H9 (cell line): ENCODE measurements around the gene PLCB1. TPM values are rescaled to one million over a fixed set of nuclear protein-coding genes. Genes with fewer than 3 reads are reported as not detected.

Experiments
- DNase-seq: peaks from one replicate; pipeline ENCODE4 v3.0.0-alpha.2; 2017
- H2AFZ ChIP-seq: one replicate; pipeline ENCODE4 v1.6.1; 2013; ENCODE audit warnings: mild to moderate bottlenecking, low read length, control low read depth, moderate library complexity
- H2AK5ac ChIP-seq: 2 replicates; pipeline ENCODE4 v1.6.1; 2013; ENCODE audit warnings: low read length, control low read depth, mixed read lengths; ENCODE audit not compliant: insufficient read length
- H2BK120ac ChIP-seq: one replicate; pipeline ENCODE4 v1.6.1; 2013; ENCODE audit warnings: low read depth, mild to moderate bottlenecking, low read length, control low read depth, inconsistent platforms; ENCODE audit not compliant: poor library complexity, severe bottlenecking
- H2BK12ac ChIP-seq: 2 replicates; pipeline ENCODE4 v1.6.1; 2013; ENCODE audit warnings: low read length, control low read depth, mixed read lengths, low read depth; ENCODE audit not compliant: insufficient read length
- H2BK15ac ChIP-seq: 2 replicates; pipeline ENCODE4 v1.6.1; 2013; ENCODE audit warnings: low read depth, low read length, control low read depth
- H2BK20ac ChIP-seq: one replicate; pipeline ENCODE4 v1.6.1; 2013; ENCODE audit warnings: low read depth, mild to moderate bottlenecking, low read length, control low read depth, inconsistent platforms; ENCODE audit not compliant: poor library complexity, severe bottlenecking
- H2BK5ac ChIP-seq: 2 replicates; pipeline ENCODE4 v1.6.1; 2013; ENCODE audit warnings: low read length, control low read depth, mixed read lengths; ENCODE audit not compliant: insufficient read length
- H3K14ac ChIP-seq: 2 replicates; pipeline ENCODE4 v1.6.1; 2013; ENCODE audit warnings: low read length, control low read depth; ENCODE audit not compliant: insufficient read depth
- H3K18ac ChIP-seq: 2 replicates; pipeline ENCODE4 v1.6.1; 2013; ENCODE audit warnings: low read depth, mild to moderate bottlenecking, mixed read lengths, low read length, control low read depth; ENCODE audit not compliant: insufficient read length
- H3K23ac ChIP-seq: 2 replicates; pipeline ENCODE4 v1.6.1; 2013; ENCODE audit warnings: low read length, control low read depth, mixed read lengths, low read depth; ENCODE audit not compliant: insufficient read length
- H3K23me2 ChIP-seq: 2 replicates; pipeline ENCODE4 v1.6.1; 2013; ENCODE audit warnings: low read depth, mild to moderate bottlenecking, mixed read lengths, low read length, control low read depth; ENCODE audit not compliant: insufficient read length, poor library complexity, severe bottlenecking
- H3K27ac ChIP-seq: 2 replicates; pipeline ENCODE4 v1.5.1; 2013; ENCODE audit warnings: low read length, control low read depth, mixed read lengths, low read depth; ENCODE audit not compliant: insufficient read length
- H3K27me3 ChIP-seq: 2 replicates; pipeline ENCODE4 v1.6.1; 2013; ENCODE audit warnings: low read length, control low read depth, inconsistent platforms; ENCODE audit not compliant: insufficient read depth
- H3K4ac ChIP-seq: 2 replicates; pipeline ENCODE4 v1.6.1; 2013; ENCODE audit warnings: low read depth, mild to moderate bottlenecking, control low read depth, inconsistent platforms, low read length, moderate library complexity
- H3K4me1 ChIP-seq: 2 replicates; pipeline ENCODE4 v1.6.1; 2013; ENCODE audit warnings: low read length, control low read depth, inconsistent platforms; ENCODE audit not compliant: insufficient read depth
- H3K4me2 ChIP-seq: 2 replicates; pipeline ENCODE4 v1.6.1; 2013; ENCODE audit warnings: low read length, control low read depth, mixed read lengths; ENCODE audit not compliant: insufficient read length, insufficient read depth
- H3K56ac ChIP-seq: 2 replicates; pipeline ENCODE4 v1.6.1; 2013; ENCODE audit warnings: low read depth, mild to moderate bottlenecking, mixed read lengths, low read length, control low read depth; ENCODE audit not compliant: insufficient read length
- H3K79me1 ChIP-seq: 2 replicates; pipeline ENCODE4 v1.6.1; 2013; ENCODE audit warnings: low read depth, mild to moderate bottlenecking, moderate library complexity, low read length, control low read depth, inconsistent platforms; ENCODE audit not compliant: insufficient read depth, poor library complexity, severe bottlenecking
- H3K79me2 ChIP-seq: 2 replicates; pipeline ENCODE4 v1.6.1; 2013; ENCODE audit warnings: low read length, control low read depth, inconsistent platforms; ENCODE audit not compliant: insufficient read depth
- H3K9ac ChIP-seq: 2 replicates; pipeline ENCODE4 v1.6.1; 2013; ENCODE audit warnings: low read length, control low read depth, mixed read lengths; ENCODE audit not compliant: insufficient read length; ENCODE audit errors: extremely low read depth
- H3K9me3 ChIP-seq: one replicate; pipeline ENCODE4 v1.6.1; 2013; ENCODE audit warnings: low read depth, low read length, inconsistent platforms; ENCODE audit not compliant: control insufficient read depth
- H3T11ph ChIP-seq: one replicate; pipeline ENCODE4 v1.6.1; 2013; ENCODE audit warnings: mild to moderate bottlenecking, low read length, control low read depth, inconsistent platforms
- H4K20me1 ChIP-seq: one replicate; pipeline ENCODE4 v1.6.1; 2013; ENCODE audit not compliant: control insufficient read depth, insufficient read length, insufficient read depth
- H4K5ac ChIP-seq: 2 replicates; pipeline ENCODE4 v1.6.1; 2013; ENCODE audit warnings: low read depth, mild to moderate bottlenecking, mixed read lengths, low read length, control low read depth; ENCODE audit not compliant: insufficient read length
- H4K8ac ChIP-seq: replicated peaks from 2 replicates; pipeline ENCODE4 v1.6.1; 2013; ENCODE audit warnings: low read length, control low read depth, mixed read lengths, low read depth; ENCODE audit not compliant: insufficient read length
- H4K91ac ChIP-seq: 2 replicates; pipeline ENCODE4 v1.6.1; 2013; ENCODE audit warnings: low read depth, mild to moderate bottlenecking, moderate library complexity, mixed read lengths, low read length, control low read depth; ENCODE audit not compliant: insufficient read length
- H3K27ac Mint-ChIP-seq, 3 experiments: 2 replicates in 2 of 3; 3 replicates in 1 of 3; pipeline ENCODE4 v1.8.0; 2020 to 2021; ENCODE audit warnings: mixed read lengths in 3 of 3, mild to moderate bottlenecking in 1 of 3, moderate library complexity in 1 of 3
- H3K27me3 Mint-ChIP-seq: 2 replicates; pipeline ENCODE4 v1.8.0; 2021; ENCODE audit warnings: low read depth, mild to moderate bottlenecking, moderate library complexity, mixed read lengths
- H3K36me3 Mint-ChIP-seq, 3 experiments: 2 replicates in 2 of 3; 3 replicates in 1 of 3; pipeline ENCODE4 v1.8.0; 2020 to 2021; ENCODE audit warnings: low read depth in 3 of 3, mixed read lengths in 3 of 3; ENCODE audit not compliant: insufficient read depth in 1 of 3
- H3K4me1 Mint-ChIP-seq, 2 experiments: 2 replicates each; pipeline ENCODE4 v1.8.0; 2020; ENCODE audit warnings: mixed read lengths in 2 of 2
- H3K4me3 Mint-ChIP-seq, 2 experiments: 2 replicates in 1 of 2; 3 replicates in 1 of 2; pipeline ENCODE4 v1.8.0; 2020 to 2021; ENCODE audit warnings: mild to moderate bottlenecking in 2 of 2, mixed read lengths in 2 of 2, moderate library complexity in 1 of 2
- H3K9me3 Mint-ChIP-seq, 2 experiments: 2 replicates in 1 of 2; 3 replicates in 1 of 2; pipeline ENCODE4 v1.8.0; 2020; ENCODE audit warnings: mild to moderate bottlenecking in 2 of 2, mixed read lengths in 2 of 2, moderate library complexity in 1 of 2
- CTCF ChIP-seq: fragments of 200-600 bp; sonication (generic); conservative IDR thresholded peaks from 3 replicates; pipeline ENCODE4 v1.8.0; 2021; ENCODE audit warnings: antibody characterized with exemption, mild to moderate bottlenecking
- WGBS: extraction: QIAGEN DNeasy Blood & Tissue Kit; methylation state at CpG from one replicate; pipeline ENCODE4 v1.1.7; 2013; ENCODE audit warnings: missing lambda C conversion rate, low lambda C conversion rate, mixed read lengths; ENCODE audit not compliant: insufficient read length; ENCODE audit errors: extremely low coverage; 5-methylcytosine and 5-hydroxymethylcytosine counted together
- total RNA-seq: library from RNA; stranded (reverse); gene quantifications from 2 replicates; pipeline ENCODE4 v1.2.1, GENCODE V29; 2021

Gene PLCB1
- total RNA-seq, 1 experiment from 2014 or later: 11.5 TPM

GRCh38 chr20:8527998-8528723, 396.1 kb downstream of the PLCB1 start:
- Histone ChIP-seq H3K14ac (no peak overlapping the region), H3K79me2 (no peaks in the 10 kb centered on the region), H3K23me2 (no peaks in the 10 kb centered on the region), H3K23ac (no peak overlapping the region), H3K18ac (no peak overlapping the region), H3K9me3 (no peaks in the 10 kb centered on the region), H2BK15ac (no peak overlapping the region), H3K79me1 (no peaks in the 10 kb centered on the region), H3K27ac (no peak overlapping the region), H2AK5ac (no peak overlapping the region), H3K4me1 (no peaks in the 10 kb centered on the region), H3T11ph (no peak overlapping the region), H4K20me1 (no peaks in the 10 kb centered on the region), H4K5ac (no peak overlapping the region), H2BK120ac (no peak overlapping the region), H2BK20ac (no peak overlapping the region), H2BK5ac (no peak overlapping the region), H3K4ac (no peak overlapping the region), H3K27me3 (no peaks in the 10 kb centered on the region), H2BK12ac (no peak overlapping the region), H3K56ac (no peak overlapping the region), H4K8ac (no peak overlapping the region), H2AFZ (no peak overlapping the region), H3K4me2 (no peak overlapping the region), H4K91ac (no peak overlapping the region), H3K9ac (no peak overlapping the region)
- Mint-ChIP-seq H3K36me3 (no peaks in the 10 kb centered on the region), H3K4me1 (peaks cover 9 to 11% of the 10 kb centered on the region in 2 experiments), H3K4me3 (no peak overlapping the region), H3K9me3 (no peaks in the 10 kb centered on the region), H3K27ac (no peak overlapping the region), H3K27me3 (no peaks in the 10 kb centered on the region)
- TF ChIP-seq CTCF: no peak
- no peak for DNase-seq
- no CpG with 5 or more reads among the region's 4 CpGs for WGBS
